NCI-H128 (cell line): ENCODE results near the gene ZNF24.

Source experiments
- DNase-seq: peaks from one replicate; lab custom pipeline; 2025; ENCODE audit not compliant: unreplicated experiment; lab: John Stamatoyannopoulos, UW

The ZNF24 gene

DNA sequence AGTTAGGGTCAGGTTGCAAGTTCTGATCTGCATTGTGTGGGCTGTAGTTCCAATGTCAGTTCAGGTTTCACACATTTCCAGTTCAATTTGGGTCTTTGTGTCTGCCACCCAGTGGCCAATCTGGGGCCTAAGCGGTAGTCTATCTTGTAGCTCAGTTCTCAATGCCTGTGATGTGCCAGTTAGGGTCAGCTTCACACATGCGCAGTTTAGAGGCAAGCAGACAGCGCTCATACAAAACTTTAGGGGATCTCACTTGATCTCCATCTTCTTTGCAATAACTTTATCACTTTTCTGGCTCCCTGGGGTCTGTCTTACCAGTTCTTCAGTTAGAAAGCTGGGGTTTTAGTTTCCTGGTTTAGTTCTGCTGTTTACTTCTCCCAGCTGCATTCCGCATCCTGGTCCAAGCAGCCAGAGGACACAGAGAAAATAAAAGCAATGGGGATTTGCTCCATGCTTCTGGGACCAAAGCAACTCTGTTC is 11.0 kb upstream of the ZNF24 start:
- peak; percentile 32 for DNase-seq

DNA sequence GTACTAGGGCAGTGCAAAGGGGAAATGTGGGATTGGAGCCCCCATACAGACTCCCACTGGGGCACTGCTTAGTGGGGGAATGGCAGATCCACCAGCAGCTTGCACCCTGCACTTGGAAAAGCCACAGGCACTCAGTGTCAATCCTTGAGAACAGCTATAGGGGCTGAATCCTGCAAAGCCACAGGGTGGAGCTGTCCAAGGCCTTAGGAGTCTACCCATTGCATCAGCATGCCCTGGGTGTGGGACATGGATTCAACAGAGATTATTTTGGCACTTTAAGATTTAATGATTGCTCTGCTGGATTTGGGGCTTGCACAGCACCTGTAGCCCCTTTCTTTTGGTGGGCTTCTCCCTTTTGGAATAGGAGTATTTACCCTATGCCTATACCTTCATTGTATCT is 8.6 kb upstream of the ZNF24 start:
- no peak for DNase-seq

DNA sequence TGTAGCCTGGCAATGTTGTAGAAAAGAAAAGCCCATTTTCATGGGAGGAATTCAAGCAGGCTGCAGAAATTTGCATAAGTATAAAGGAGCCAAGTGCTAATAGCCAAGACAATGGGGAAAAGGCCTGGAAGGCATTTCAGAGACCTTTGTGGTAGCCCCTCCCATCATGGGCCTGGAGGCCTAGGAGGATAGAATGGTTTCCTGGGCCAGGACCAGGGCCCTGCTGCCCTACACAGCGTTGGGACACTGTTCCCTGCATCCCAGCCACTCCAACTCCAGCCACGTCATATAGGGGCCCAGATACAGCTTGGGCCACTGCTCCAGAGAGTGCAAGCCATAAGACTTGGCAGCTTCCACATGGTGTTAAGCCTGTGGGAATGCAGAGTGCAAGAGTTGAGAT is 8.1 kb upstream of the ZNF24 start:
- DNase-seq: no peak

DNA sequence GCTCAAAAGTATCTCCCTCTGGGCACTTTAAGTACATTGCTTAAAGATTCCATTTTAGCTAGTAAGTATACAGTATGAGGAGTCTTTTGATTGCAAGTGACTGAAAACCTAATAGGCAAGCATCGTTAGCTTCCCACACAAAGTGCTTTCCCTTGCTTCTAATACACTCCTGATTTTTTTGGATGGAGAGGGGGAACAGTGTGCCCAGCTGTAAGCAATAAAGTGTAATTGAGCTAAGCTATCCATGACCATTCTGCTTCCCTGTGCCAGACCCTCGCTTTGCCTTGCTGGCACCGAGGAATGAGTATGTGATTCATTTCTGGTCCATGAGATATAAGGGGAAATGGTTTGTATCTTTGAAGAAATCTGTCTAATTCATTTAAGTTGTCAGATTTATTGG is 3.8 kb upstream of the ZNF24 start:
- DNase-seq: no peak

DNA sequence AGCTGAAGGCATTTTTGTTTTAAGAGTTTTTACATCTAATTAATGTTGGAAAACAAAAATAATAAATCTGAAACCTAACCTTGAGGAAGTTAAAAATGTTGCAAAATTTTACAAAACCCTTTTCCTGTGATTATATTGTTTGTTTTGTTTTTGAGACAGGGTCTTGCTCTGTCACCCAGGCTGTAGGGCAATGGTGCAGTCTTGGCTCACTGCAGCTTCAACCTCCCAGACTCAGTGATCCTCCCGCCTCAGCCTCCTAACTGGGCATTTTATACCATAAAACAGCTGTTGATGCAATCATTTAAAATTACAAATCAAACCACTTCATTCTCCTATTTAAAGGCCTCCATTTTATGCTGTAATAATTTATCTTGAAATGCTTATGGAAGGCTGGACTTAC is 1.7 kb upstream of the ZNF24 start:
- no peak for DNase-seq

DNA sequence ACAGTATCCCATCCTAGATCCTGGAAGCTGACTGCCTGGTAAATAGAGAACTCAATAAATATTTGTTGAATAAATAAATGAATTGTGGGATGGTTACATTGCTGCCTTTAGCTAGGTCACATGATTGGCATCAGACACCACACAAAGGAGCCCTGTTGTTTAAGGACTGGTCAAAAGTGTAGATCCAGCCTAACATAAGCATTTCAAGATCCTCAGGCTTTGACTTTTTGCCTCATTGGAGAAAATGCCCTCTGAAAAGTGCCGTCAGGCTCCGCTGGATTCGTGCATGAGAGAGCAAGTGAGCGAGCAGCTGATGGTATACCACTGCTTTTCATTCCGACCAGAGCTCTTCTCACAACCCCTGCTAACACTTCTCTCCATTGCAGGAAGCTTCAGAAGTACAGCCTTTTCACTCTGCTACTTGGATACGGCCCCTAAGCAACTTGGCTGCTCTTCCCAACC is 1.3 kb upstream of the ZNF24 start:
- no peak for DNase-seq

DNA sequence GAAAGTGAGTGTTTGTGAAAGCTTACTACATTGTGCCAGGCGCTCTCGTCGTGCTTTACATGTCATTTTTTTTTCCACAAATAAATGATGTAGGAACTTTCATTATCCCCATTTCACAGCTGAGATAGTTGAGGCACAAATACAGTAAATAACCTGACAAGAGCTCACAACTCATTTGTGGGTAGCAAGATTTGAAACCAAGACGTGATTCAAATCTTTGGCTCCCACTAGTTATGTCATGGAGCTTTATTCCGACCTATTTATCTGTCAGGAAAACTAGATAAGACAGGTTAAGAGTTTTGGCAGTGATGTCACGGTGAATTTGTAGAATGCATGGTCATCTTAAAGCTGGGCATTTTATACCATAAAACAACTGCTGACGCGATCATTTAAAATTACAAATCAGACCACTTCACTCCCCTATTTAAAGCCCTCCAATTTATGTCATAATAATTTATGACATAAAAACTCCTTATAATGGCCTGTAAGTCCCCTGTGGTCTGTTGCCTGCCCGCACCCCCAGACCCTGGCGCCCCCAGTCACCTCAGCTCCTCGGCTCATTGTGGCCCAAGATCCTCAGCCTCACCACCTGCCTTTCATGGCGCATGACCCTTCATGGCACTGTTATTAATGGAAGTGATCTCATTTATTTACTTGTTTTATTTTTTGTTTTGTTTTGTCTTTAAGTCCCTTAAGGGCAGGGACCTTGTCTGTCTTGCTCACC is 678 bp upstream of the ZNF24 start:
- DNase-seq: no peak

DNA sequence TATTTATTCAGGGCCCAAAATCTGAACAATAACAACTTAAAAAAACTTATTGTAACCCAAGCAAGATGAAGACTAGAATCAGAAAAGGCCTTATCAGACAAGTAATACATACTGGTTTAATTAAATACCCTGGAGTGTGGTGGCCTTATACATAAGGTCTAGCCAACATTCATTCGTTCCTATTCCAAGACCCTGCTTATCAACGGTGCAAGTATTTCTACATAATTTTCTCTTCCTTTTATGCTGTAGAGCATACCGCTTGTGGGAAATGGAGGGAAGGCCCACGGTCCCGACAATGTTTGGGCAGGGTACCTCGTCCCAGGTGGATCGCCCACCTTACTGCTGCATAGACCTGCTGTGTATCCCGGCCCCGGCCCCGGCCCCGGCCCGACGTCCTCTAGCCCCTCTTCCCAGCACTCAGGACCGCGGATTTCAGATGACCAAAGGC is 708 bp downstream of the ZNF24 start:
- no peak for DNase-seq

DNA sequence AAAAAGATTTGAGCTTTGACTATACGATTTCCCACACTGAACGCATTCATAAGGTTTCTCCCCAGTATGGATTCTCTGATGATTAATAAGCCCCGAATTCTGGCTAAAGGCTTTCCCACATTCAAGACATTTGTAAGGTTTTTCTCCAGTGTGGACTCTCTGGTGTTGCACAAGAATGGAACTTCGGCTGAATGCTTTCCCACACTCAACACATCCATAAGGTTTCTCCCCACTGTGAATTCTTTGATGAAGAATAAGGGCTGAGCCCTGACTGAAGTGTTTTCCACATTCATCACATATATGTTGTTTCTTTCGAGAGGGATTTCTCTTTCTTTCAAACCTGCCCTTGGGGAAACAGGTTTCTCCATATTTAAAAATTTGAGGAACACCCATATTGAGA is 6.9 kb downstream of the ZNF24 start:
- DNase-seq: no peak

DNA sequence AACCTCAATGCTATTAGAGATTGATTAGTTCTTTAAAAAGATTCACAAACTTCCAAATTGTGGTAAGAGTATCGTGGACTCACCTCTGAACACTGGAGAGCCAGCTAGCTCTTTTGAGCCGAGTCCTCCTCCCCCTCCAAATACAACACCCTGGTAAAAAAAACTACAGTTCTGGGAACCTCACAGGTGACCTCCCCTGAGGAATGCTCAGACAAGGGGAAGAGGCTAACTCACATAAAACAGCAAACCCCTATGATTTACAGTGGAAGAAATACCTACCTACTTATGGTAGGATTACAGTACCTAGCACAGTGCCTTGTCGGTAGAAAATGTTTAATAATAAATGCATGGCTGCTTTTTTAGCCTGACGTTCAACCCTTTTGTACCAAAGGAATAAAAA is 8.4 kb downstream of the ZNF24 start:
- DNase-seq: no peak

DNA sequence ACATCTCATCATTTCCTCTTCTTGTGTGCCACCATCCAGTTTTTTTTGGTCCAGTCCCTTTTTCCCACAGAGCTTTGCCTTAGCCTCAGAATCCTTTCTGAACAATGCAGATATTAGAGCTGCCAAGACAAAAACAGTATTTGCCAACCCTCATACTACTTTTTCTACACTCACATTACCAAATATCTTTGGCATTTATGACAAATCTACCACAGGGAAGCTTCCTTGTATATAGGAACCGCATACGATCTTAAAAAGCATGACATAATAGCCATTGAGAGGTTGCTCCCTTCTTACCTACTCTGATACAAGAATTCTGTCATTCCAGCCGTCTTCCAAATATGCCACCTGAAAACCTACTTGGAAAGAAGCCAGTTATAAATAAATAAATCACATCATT is 9.4 kb downstream of the ZNF24 start:
- DNase-seq: no peak

DNA sequence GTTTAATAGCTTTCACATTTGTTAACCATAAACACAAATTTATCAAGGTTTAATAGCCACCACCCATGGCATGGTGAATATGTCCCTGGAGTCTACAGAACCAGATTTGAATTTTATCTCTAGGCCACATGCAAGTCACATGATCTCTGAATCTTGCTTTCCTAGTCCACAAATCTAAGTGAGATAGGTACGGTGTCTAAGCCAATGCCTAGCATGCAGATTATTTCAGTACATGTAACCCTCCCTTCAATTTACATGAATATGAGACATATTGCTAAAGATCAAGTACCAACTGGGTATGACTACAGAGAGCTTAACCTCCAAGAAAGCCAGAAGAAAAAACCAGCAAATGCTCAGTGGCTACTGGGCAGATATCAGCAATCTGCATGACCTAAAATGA is 10.0 kb downstream of the ZNF24 start:
- DNase-seq: no peak

DNA sequence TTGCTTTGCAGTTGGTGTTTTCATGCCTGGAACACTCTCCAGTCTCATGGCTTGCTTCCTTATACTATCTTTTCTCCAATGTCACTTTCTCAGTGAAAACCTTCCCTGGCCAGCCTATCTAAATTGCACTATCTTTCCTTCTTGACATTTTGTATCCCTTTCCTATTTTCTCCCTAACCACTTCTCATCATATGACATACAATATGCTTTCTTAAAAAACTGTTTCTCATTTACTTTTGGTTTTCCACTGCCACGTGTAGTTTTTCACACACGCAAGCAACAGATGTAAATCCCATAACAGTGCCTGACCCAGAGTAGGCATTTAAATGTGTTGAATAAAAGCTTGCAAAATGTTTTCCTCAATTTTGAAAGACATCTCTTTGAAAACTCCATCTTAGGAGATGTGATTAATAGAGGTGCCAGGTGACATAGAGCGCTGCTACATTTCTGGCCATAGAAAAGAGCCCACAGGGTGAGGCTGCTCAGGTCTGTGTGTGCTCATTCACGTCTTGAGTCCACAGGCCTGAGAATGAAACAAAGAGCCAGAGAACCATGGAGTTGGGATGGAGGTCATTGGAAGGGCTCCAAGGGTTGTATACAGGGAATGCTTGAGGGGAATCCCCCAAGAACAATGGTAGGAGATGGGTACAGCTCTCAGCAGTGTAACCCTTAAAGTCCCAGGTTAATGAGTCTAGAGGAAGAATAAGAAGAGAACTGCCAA is 12.7 kb downstream of the ZNF24 start:
- no peak for DNase-seq

DNA sequence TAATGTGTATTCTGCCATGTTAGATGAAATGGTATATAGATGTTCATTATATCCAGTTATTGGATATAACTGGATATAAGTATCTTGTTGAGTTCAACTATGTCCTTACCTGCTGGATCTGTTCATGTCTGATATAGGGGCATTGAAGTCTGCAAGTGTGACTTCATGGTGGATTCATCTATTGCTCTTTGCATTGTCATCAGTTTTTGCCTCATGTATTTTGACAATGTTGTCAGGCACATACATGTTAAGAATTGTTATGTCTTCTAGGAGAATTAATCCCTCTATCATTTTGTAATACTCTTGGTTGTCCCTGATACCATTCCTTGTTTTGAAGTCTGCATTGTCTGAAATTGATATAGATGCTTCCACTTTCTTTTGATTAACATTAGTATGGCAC is 15.4 kb downstream of the ZNF24 start:
- DNase-seq: no peak

DNA sequence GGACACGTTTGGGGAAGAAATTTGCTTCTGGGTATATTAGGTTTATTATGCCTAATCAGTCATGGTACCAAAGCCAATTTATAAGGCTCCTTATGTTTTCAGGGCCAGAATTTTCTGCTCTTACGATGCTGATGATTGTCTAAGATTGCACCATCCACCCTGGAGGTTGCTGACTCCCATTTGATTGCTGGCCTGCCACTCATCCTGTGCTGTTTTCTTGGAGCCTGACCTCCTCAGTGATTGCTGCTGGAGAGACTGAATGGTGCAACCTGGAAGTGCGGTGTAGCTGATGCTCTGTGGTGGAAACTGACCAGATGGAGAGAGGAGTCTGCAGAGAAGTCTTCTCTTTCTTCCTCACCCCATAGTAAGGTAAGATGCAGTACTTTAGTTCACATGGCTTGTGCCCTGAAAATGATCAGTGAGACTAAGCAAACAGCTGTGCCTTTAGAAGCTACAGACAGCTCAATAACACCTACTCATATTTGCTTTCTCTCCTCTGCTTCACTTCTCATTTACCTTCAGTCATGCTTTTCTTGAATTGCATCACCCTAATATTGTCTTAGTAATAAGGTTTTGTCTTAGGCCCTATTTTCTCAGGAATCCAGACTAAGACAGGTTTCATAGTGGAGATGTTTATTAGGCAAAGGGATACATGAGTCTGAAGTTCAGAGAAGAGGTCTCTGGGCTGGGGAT is 17.4 kb downstream of the ZNF24 start:
- DNase-seq: no peak

DNA sequence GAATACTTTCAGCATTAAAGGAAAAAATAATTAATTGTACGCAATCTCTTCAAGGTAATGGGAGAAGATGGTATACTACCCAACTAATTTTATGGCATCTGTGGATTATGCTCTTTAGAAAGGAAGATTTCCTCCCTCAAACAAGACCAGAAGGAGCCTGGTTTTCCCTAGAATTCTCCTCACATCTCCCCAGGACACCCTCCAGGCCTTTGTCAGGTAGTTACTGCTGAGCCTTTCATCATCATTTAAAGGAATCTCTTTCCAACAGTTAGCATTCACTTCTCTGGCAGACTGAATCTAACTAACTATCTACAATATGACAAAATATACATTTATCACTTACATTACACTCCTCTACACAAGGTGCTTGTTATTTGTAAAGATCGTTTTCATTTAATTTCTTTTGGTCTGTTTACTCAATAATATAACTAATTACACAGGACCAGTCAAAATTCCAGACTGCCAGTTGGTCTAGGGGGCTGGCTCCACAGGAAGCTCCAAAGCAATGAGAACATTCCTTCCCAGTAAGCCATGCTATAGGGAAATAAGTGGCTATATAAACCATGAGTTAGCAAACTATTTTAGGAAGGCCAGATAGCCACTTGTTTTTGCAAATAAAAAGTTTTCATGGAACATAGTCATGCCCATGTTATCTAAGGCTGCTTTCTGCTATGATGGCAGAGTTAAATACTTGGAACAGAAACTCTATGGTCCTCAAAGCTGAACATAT is 19.1 kb downstream of the ZNF24 start:
- no peak for DNase-seq

DNA sequence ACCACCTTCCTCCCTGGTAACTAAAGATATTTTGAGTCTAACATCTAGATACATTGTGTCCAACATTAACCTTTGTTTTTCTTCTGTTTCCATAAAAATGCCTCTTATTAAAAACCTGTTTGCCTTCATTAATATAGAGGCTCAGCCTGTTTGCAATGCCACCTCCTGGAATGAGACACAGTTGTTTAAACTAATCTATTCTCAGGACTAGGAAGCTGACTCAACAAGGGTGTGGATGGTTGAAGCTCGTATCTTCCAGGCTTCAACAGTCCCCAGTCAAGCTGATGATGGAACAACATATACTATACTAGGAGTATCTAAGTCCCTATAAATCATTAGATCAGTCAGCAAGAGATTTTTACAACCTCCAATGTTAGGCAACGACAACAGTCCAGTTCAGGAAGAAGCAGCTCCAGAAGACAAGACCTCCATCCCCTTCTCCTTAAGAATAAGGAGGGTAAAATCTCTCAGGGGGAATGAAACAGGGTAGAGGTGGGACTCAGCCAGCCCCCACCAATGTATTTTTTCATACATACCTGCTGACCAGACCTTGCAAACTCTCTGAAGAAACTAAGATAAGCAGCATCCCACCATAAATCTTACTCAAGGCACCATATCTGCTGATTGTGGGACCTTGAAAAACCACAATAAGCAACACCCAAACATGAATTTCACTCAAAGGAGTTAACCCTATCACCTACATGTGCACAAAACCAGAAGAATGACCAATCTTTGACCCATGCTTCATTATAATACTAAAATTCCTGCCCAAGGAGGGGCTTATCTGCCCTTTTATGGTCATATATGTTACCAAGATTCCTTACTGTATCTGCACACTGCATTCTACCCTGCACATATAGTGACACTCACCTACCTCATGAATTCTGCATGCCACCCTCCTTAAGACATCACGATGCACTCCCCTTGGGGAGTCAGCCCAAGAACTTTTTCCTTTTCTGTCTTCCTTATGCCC is 21.4 kb downstream of the ZNF24 start:
- no peak for DNase-seq

DNA sequence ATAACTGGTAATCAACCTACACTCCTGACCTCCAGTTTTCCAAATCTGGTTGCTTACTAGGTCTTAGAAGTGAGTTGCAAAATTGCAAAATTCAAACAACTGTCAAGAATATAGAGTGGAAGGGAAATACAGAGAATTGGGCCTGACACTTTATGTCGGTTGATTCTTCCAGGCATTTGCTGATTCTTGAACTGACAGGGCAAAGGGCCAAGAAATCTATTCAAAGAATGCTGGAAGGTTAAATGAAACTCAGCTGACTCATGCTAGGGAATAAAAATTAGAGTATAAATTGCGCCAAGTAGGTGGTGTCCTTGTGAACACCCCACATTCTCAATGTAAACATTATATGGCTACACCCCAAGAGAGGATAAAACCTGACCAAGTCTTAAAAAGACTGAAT is 32.7 kb downstream of the ZNF24 start:
- no peak for DNase-seq

DNA sequence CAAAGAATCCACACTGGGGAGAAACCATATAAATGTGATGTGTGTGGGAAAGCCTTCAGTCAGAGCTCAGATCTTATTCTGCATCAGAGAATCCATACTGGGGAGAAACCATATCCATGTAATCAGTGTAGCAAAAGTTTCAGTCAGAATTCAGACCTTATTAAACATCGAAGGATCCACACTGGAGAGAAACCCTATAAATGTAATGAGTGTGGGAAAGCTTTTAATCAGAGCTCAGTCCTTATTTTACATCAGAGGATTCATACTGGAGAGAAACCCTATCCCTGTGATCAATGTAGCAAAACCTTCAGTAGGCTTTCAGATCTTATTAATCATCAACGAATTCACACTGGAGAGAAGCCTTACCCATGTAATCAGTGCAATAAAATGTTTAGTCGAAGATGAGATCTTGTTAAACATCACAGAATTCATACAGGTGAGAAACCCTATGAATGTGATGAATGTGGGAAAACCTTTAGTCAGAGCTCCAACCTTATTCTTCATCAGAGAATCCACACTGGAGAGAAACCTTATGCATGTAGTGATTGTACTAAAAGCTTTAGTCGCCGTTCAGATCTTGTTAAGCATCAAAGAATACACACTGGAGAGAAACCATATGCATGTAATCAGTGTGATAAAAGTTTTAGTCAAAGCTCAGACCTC is 37.5 kb downstream of the ZNF24 start:
- no peak for DNase-seq

DNA sequence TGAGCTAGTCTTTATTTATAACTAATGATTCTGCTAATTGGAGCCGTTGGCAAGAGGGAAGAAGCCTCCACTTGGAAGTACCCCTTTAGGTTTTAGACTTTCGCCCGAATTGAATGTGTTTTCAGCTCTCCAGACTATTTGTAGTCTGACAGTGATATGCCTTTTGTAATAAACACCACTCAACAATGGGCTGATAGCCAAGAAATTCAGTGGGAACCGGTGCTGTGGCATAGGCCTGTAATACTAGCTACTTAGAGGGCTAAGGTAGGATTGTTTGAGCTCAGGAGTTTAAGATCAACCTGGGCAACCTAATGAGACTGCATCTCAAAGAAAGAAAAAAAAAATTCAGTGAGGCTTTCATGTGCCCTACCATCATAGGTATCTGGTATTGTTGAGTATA is 40.6 kb downstream of the ZNF24 start:
- DNase-seq: peak; percentile 40
